GM18907 (cell line): ENCODE results near the gene IFI30.

Source experiments
- ATAC-seq: cut with Tn5 transposase; IDR thresholded peaks from one replicate; pipeline ENCODE4 v1.9.1; 2021; ENCODE audit warnings: mild to moderate bottlenecking, moderate library complexity; ENCODE audit not compliant: unreplicated experiment

The IFI30 gene

DNA sequence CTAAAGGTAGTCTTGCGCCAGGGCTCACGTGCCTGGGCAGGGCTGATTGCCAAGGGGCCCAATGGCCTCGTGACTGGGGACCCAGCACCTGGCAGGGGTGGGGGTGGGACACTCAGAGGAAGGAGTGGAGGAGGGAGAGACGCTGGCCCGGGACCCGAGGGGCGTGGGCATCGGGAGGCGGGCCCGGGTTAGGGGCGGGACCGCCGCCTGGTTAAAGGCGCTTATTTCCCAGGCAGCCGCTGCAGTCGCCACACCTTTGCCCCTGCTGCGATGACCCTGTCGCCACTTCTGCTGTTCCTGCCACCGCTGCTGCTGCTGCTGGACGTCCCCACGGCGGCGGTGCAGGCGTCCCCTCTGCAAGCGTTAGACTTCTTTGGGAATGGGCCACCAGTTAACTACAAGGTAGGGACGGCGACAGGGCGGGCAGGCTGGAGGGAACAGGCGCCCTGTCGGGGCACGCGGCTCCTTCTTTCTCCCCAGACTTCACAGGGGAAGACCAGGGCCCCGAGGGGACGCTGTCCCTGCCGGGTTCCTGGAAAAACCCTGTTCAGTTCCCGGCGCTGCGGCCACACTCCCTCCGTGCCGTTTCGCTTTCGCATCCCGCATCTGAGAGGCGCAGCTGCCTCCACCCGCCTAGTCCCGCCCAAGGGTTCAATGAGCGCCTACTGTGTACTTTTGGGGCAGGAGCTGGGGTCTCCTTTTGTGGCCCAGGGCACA is at the start of gene IFI30:
Gene IFI30, plus strand, starts transcription at position 242 of the 717 bp plus-strand sequence. Its CDS starts 29 bp downstream, at position 271.
- ATAC-seq: peak; percentile 53

GRCh38 chr19:18123819-18124218 is 49.8 kb upstream of the IFI30 start:
- ATAC-seq: no peak

GRCh38 chr19:18126097-18126496 is 47.5 kb upstream of the IFI30 start:
- ATAC-seq: no peak

GRCh38 chr19:18128044-18128443 is 45.6 kb upstream of the IFI30 start:
- ATAC-seq: no peak

DNA sequence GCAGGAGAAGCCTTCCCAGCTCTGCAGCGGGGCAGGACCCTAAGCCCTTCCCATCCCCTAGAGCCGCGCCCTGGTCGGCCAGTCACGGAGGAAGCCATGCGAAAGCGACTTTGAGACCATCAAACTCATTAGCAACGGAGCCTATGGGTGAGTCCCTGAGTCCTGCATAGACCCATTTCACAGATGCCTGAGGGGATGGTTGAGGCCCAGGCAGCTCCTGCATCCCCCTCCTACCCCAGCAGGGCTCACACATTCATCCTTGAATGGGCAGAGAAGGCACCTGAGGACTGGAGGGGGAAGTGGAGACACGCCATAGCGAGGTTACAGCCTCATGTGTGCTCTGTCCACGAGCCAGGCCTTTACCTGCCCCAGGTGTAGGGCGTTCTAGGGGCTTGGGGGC is 44.8 kb upstream of the IFI30 start:
- no peak for ATAC-seq

DNA sequence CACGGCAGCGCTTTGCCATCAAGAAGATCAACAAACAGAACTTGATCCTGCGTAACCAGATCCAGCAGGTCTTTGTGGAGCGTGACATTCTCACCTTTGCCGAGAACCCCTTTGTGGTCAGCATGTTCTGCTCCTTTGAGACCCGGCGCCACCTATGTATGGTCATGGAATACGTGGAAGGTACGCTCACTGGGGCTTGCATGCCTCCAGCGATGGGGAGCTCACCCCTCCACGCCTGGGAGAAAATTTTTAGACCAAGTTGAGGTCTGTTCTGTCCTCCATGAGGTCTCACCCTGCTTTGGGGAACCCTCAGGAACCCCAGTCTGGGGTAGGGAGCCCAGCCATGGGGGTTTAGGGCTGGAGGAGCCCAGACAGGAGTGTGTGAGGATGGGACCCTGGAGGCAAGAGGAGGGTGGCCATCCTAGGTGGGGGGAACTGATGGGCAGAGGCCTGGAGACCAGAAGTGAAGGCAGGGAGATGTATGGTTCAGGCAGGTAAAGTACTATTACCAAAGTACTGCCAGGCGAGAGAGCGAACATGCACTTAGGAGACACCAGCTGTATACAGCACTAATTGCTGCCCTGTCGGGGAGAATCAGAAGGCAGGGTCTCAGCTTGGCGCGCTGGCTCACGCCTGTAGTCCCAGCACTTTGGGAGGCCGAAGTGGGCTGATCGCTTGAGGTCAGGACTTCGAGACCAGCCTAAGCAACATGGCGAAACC is 42.9 kb upstream of the IFI30 start:
- ATAC-seq: no peak

- no peak for ATAC-seq
Observed at GRCh38 chr19:18131841-18132596, 41.6 kb upstream of the IFI30 start.

GRCh38 chr19:18135712-18136584 is 37.7 kb upstream of the IFI30 start:
- ATAC-seq: no peak

- ATAC-seq: no peak
Observed at GRCh38 chr19:18137242-18137641, 36.4 kb upstream of the IFI30 start.

DNA sequence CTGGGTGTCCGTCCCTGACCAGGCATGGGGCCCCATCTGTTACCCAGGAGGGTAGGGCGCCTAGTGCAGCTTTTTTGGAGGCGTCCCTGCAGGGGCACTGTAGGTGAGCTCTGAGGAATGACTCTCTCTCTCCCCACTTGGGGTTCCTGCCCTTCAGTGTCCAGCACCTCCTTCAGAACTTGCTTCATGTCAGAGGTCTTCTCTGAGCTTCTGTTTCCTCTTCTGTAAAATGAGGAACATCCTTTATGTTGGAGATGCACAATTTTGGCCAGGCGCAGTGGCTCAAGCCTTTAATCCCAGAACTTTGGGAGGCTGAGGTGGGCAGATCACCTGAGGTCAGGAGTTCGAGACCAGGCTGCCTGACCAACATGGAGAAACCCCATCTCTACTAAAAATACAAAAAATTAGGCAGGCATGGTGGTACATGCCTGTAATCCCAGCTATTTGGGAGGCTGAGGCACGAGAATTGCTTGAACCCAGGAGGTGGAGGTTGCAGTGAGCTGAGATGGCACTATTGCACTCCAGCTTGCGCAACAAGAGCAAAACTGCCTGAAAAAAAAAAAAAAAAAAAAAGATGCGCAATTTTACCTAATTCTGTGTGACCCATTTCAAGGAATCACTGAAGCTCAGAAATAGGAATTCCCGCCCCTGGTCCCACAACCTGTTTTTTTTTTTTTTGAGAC is 35.8 kb upstream of the IFI30 start:
- ATAC-seq: no peak

DNA sequence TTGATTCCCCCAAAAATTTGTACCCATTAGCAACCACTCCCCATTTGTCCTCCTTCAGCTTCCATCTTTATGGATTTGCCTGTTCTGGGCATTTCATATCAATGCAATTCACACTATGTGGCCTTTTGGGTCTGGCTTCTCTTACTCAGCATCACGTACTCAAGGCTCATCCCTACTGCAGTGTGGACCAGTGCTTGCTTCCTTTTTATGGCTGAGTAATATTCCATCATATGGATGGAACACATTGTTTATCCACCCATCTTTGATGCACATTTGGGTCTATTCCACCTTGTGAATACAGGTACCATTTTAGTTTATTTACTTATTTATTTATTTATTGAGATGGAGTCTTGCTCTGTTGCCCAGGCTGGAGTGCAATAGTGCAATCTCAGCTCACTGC is 33.1 kb upstream of the IFI30 start:
- ATAC-seq: no peak

DNA sequence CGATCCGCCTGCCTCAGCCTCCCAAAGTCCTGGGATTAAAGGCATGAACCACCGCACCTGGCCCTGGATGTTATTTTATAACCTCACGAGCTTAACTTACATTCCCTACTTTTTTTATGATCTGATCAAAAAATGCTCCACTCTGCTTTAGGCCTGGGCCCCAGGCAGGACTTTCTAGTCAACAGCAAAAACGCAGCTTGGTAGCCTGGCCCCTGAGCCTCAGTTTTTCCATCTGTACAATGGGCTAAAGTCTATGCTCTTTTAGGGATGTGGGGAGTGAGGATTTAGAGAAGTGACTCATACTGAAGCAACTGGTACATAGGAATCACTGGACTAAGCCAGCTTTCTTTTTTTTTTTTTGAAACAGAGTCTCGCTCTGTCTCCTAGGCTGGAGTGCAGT is 32.6 kb upstream of the IFI30 start:
- no peak for ATAC-seq

- ATAC-seq: no peak
Observed at GRCh38 chr19:18143902-18144301, 29.7 kb upstream of the IFI30 start.

DNA sequence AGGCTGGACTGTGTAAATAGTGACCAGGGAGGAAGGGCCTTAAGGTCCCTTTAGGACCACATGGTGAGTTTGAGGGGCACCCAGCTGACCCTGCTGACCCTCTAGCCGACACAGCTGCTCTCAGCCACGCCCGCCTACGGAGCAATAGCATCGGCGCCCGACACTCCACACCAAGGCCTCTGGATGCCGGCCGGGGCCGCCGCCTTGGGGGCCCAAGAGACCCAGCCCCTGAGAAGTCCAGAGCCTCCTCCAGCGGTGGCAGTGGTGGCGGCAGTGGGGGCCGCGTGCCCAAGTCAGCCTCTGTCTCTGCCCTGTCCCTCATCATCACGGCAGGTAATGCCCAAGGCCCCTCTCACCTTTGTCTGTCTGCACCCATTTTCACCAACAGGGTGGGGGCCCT is 29.3 kb upstream of the IFI30 start:
- no peak for ATAC-seq

GRCh38 chr19:18144906-18145305 is 28.7 kb upstream of the IFI30 start:
- ATAC-seq: no peak

- no peak for ATAC-seq
Observed at GRCh38 chr19:18145391-18145999, 28.1 kb upstream of the IFI30 start.

DNA sequence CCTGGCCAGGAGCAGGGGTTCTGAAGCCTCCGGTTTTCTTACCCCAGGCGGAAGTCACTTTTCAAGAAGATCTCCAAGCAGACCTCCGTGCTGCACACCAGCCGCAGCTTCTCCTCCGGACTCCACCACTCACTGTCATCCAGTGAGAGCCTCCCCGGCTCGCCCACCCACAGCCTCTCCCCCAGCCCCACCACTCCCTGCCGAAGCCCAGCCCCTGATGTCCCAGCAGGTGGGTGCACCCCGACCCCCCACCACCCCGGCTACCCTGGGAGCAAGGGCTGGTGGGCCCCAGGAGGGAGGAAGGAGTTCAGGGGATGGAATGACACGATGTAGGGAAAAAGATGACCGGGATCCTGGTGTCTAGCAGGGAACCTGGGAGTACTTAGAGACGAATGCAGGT is 26.2 kb upstream of the IFI30 start:
- no peak for ATAC-seq

DNA sequence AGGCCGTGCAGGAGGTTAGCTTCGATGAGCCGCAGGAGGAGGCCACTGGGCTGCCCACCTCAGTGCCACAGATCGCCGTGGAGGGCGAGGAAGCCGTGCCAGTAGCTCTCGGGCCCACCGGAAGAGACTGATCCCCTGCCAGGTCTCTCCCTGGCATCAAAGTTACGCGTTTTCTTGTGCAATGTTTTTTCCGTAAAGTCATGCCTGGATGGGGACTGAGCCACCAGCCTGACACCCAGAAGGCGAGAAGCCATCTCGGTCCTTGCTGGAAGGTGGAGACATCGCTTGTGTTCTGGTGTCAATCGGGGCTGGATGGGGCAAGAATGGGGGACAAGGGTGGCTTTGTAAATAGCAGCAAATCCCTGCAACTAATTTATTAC is 24.0 kb upstream of the IFI30 start:
- no peak for ATAC-seq

DNA sequence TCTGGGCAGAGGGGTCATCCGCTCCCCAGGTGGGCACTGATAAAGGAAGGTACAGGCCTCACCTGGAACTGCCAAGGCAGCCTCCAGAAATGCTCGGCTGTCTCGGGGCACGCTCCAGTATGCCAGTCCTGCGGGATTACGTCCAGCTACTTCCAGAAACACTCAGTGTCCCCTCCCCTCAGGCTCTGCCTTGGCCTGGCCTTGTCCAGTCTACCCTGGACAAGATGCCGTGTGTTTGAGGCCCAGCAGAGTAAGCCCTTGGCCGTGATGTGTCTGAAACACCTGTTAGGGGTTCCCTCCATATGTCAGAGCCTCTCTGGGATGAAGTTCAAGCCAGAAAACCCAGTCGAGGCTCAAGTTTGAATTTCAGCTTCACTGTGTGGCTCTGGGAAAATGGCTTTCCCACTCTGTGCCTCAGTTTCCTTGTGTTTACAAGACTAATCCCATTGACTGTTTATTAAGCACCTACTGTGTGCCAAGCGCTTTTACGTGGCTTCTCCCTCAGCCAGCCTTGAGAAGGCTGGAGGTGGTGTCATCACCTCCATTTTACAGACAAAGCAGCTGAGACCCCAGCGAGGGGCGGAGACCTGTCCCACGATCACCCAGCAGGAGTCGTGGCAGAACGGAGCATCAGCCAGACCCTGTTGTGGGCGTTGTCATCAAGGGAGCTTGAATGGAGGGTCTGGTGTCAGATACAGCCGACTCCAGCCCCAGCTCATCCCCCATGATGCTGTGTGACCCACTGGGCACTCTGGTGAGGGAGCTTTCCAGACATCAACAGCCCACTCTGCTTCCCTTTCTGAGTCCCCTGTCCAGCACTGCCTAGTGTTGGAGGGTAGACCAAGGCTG is 22.6 kb upstream of the IFI30 start:
- ATAC-seq: no peak
